Mucosa of stomach (tissue), 1 donor: ENCODE results near the gene SUPT5H.

ENCODE experiments used
- H3K27me3 ChIP-seq: one replicate; pipeline ENCODE4 v1.7.0; 2013; ENCODE audit warnings: mild to moderate bottlenecking, low read length; ENCODE audit not compliant: control insufficient read depth, insufficient read depth
- H3K36me3 ChIP-seq: one replicate; pipeline ENCODE4 v1.7.0; 2013; ENCODE audit warnings: low read length; ENCODE audit not compliant: control insufficient read depth, insufficient read depth
- H3K4me1 ChIP-seq: one replicate; pipeline ENCODE4 v1.7.0; 2013; ENCODE audit warnings: mild to moderate bottlenecking, low read length; ENCODE audit not compliant: control insufficient read depth, insufficient read depth
- H3K4me3 ChIP-seq: one replicate; pipeline ENCODE4 v1.7.0; 2013; ENCODE audit warnings: low read length
- H3K9ac ChIP-seq: one replicate; pipeline ENCODE4 v1.7.0; 2013; ENCODE audit warnings: mild to moderate bottlenecking, low read length, moderate library complexity
- H3K9me3 ChIP-seq: one replicate; pipeline ENCODE4 v1.7.0; 2013; ENCODE audit warnings: mild to moderate bottlenecking, low read length, moderate library complexity; ENCODE audit not compliant: control insufficient read depth
- donor health status: Pancreatic carcinoma.

SUPT5H gene

GRCh38 chr19:39445196-39446111, at the start of gene SUPT5H:
Gene SUPT5H, plus strand, starts transcription at chr19:39445582. Its CDS starts 309 bp downstream, at chr19:39445891.
- Histone ChIP-seq H3K9ac (peak within 1 kb of the TSS; percentile 98), H3K4me1 (peaks cover 23% of the 10 kb centered on the region), H3K9me3 (no peaks in the 10 kb centered on the region)

GRCh38 chr19:39397360-39398296, 47.8 kb upstream of the SUPT5H start:
- H3K36me3 ChIP-seq = peaks cover 6% of the 10 kb centered on the region
- H3K4me3 ChIP-seq = no peak overlapping the region
- H3K27me3 ChIP-seq = no peaks in the 10 kb centered on the region
- H3K9me3 ChIP-seq = no peaks in the 10 kb centered on the region
- peak overlapping the region; percentile 93 for H3K9ac ChIP-seq
- H3K4me1 ChIP-seq = peaks cover 55% of the 10 kb centered on the region

More at GRCh38 chr19:39445196-39446111, at the start of gene SUPT5H:
- Histone ChIP-seq H3K36me3 (no peaks in the 10 kb centered on the region), H3K27me3 (no peaks in the 10 kb centered on the region), H3K4me3 (peak within 1 kb of the TSS; percentile 96)

GRCh38 chr19:39398297-39398864, 47.0 kb upstream of the SUPT5H start:
- Histone ChIP-seq H3K9ac (peak overlapping the region; percentile 93), H3K9me3 (no peaks in the 10 kb centered on the region), H3K4me3 (no peak overlapping the region), H3K36me3 (peaks cover 5% of the 10 kb centered on the region), H3K4me1 (peaks cover 63% of the 10 kb centered on the region), H3K27me3 (no peaks in the 10 kb centered on the region)

DNA sequence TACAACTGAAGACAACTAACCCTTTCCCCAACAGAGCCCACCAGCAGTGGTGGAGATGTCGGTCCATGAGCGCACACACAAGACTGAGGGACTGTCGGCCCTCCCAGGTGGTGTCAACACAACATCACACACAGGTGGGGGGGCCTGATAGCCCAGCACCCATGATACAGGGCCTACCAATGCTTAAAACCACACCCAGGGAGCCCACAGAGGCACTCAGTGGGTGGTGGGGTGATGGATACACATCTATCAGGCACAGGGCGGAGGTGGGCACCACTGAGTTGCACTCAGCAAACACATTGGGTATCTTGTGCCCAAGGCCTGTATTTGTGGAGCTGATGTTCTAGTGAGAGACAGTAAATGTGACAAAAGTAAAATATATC, 45.7 kb upstream of the SUPT5H start:
- Histone ChIP-seq H3K4me3 (no peak overlapping the region), H3K9ac (no peak overlapping the region), H3K4me1 (peaks cover 68% of the 10 kb centered on the region), H3K9me3 (no peaks in the 10 kb centered on the region), H3K36me3 (no peaks in the 10 kb centered on the region), H3K27me3 (no peaks in the 10 kb centered on the region)

DNA sequence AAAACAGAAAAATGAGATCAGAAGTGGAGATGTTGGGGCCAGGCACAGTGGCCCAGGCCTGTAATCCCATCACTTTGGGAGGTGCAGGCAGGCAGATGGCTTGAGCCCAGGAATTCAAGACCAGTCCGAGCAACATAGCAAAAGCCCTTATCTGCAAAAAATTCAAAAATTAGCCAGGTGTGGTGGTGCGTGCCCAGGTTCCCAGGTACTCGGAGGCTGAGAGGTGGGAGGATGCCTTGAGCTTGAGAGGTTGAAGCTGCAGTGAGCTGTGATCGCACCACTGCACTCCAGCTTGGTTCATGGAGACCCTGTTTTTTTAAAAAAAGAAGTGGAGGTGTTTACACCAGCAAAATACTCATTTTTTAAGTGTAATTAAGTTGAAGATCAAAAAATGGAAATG, 45.3 kb upstream of the SUPT5H start:
- Histone ChIP-seq H3K36me3 (no peaks in the 10 kb centered on the region), H3K9ac (no peak overlapping the region), H3K9me3 (no peaks in the 10 kb centered on the region), H3K4me1 (peaks cover 69% of the 10 kb centered on the region), H3K4me3 (no peak overlapping the region), H3K27me3 (no peaks in the 10 kb centered on the region)

DNA sequence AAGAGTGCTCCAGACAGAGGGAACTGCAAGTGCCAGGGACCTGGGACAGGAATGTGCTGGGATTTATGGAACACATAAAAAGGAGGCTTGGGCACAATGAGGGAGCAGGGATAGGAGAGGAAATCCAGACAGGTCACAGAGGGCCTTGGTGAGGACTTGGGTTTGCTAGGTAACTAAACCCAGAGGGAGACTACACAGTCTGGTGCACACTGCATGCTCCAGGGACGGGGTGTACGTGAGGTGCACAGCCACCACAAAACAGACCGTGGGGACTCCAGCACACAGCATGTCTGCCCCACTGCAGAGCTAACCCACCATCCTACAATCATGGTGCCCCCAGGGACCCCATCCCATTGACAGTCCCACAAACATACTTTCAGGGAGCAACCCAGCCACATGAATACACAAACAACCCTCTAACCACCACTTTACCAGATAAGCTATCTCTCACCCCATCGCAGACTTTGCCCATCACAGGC, 44.3 kb upstream of the SUPT5H start:
- Histone ChIP-seq H3K4me1 (peaks cover 78% of the 10 kb centered on the region), H3K4me3 (no peak overlapping the region)

DNA sequence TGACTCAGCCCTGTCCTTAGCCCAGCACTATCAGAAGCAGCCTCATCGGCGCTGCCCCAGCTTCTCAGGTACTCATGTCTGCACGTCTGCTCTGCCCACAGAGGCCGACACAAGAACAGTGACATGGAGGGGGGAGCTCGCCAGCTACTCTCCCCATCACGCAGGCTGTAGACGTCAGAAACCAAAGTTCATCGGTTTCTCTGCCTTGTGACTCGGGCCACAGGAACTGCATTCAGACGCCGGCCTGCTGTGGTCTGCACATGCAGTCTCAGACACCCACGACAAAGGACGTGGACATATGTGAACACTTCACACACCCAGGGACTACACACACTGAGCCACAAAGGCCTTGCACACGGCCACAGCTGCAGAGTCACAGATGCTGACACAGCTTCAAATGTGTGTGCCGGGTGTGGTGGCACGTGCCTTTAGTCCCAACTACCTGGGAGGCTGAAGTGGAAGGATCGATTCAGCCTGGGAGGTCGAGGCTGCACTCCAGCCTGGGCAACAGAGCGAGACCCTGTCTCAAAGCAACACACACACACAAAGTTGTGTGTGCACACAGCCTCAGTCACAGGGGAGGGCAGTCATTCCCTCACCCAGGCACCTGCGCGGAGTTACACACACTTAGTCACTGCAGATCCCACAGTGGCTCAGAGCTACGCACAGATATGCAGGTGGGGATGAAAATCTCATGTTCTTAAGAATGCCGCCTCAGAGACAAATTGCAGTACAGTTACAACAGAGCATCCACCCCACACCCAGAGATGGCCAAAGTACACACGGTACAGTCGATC, 43.6 kb upstream of the SUPT5H start:
- no peaks in the 10 kb centered on the region for H3K27me3 ChIP-seq
- H3K9ac ChIP-seq = peak overlapping the region; percentile 98
- H3K4me3 ChIP-seq = no peak overlapping the region
- no peaks in the 10 kb centered on the region for H3K36me3 ChIP-seq
- H3K4me1 ChIP-seq = peaks cover 81% of the 10 kb centered on the region
- no peaks in the 10 kb centered on the region for H3K9me3 ChIP-seq

More for the DNA sequence above, 44.3 kb upstream of the SUPT5H start:
- Histone ChIP-seq H3K9ac (peak overlapping the region; percentile 98), H3K36me3 (no peaks in the 10 kb centered on the region), H3K27me3 (no peaks in the 10 kb centered on the region), H3K9me3 (no peaks in the 10 kb centered on the region)

DNA sequence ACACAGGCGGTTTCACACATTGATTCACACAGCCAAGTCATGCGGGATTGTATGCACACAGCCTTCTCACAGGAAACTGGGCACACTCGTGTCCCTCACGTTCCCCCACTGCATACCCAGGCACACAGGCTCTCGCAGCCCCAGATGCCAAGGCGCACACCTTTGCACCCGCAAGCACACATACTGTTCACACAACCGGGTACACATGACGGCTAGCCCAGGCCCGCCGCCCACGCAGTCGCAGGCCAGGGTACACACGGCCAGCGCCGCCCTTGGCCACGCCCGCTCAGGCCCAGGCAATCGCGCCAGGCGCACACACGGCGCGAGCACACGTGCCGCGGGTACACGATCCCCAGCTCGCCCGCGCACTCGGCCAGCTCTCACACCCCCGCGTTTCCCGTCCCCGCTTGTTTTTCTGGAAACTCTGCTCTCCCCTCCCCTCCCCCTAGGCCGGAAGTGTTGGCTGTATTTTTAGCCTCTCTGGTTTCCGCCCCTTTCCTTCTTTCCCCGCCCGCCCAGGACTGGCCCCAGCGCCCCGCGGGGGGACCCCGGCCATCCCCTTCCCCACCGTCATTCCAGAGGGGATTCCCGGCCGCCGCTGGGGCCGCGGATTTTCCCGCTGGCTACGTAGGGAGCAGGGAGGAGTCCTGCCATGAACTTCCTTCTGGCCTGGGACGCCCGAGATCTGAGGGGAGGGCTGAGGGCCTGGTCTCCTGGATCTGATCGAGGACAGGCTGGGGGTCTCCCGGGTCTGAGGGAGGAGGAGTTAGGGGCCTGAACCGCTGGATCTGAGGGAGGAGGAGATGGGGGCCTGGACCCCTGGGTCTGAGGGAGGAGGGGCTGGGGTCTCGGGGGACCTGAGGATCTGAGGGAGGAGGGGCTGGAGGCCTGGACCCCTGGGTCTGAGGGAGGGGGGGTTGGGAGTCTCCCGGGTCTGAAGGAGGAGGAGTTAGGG, 42.8 kb upstream of the SUPT5H start:
- Histone ChIP-seq H3K36me3 (peaks cover 2% of the 10 kb centered on the region), H3K27me3 (no peaks in the 10 kb centered on the region), H3K4me1 (peaks cover 75% of the 10 kb centered on the region), H3K9me3 (no peaks in the 10 kb centered on the region), H3K9ac (peak overlapping the region; percentile 98), H3K4me3 (peak overlapping the region; percentile 61)

DNA sequence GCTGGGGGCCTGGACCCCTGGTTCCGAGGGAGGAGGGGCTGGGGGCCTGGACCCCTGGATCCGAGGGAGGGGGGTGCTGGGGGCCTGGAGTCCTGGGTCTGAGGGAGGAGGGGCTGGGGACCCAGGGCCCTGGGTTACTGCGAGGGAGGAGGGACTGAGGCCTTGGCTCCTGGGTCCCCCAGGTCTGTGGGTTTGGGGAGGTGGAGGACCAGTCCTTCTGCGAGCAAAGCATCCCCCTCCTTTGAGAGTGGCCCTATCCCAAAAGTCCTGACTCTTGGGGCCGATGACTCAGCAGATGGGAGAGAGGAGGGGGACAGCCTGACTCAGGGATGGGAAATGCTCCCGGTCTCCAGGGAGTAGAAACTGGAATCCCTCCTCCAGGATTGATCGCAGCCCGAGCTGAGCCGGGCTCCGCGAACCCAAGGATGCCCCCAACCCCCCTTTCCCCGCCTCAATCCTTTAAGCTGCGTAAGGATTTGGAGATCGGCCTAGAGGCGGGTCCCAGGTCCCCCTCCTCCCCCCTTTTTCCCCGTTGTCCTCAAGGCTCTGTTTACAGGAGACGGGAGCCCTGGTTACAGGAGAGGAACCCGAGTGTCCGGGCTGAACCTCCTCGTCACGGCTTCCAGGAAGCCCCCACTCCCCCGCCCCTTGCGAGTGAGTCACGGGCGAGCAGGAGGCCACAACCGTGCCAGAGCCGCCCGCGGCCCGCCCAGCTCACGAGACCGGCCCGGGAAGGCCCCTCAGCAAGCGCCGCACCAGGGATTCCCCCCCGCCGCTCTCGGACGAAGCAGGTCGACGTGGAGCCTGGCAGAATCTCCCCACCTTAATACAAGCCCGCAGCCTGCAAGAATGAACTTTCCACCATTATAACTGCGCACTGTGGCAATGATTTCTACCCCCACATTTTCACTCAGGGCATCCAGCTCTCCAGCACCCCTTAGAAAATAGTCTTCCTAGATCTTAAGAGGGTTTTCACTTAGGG, 41.8 kb upstream of the SUPT5H start:
- Histone ChIP-seq H3K9ac (peak overlapping the region; percentile 98), H3K36me3 (peaks cover 12% of the 10 kb centered on the region), H3K27me3 (no peaks in the 10 kb centered on the region), H3K4me3 (peak overlapping the region; percentile 61), H3K4me1 (peaks cover 65% of the 10 kb centered on the region), H3K9me3 (no peaks in the 10 kb centered on the region)
